ENCODE results near the gene PDE7B. TPM values are rescaled to one million over a fixed set of nuclear protein-coding genes. Genes with fewer than 3 reads are reported as not detected.
A peak's percentile ranks its signal among the peaks of the same experiment; 100 is the strongest.

PDE7B gene
- total RNA-seq, 1 donor from 2014 or later: 12.6 TPM

DNA sequence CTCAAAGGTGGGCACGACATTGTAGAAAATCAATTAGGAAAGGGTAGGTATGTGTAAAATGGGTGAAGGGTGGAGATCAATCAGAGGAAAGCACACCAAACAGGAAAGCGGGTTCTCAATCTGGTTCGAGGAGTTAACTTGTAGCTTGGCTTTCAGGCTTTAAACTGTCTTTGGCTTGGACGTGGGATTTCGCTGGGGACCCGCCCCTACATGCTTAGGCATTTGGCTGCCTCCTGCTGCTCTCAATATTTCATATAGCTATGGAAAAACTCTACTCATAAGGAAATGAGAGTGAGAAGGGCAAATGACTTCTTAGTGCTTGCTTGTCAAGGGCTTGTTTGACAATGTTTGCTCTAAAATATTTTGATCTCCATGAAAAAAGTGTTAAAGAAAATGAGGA lies 38.1 kb upstream of the PDE7B start:
- DNase-seq: no peak
- H3K36me3 ChIP-seq: no peaks in the 10 kb centered on the region
- H3K27me3 ChIP-seq (ENCODE audit: low read depth): no peaks in the 10 kb centered on the region
- intact Hi-C loops (cut with micrococcal nuclease): no loop called here
- H3K27ac ChIP-seq (replicated peaks): no peak overlapping the region
- no peak overlapping the region for H3K4me3 ChIP-seq
- peaks cover 20% of the 10 kb centered on the region for H3K4me1 ChIP-seq
- peaks cover 10% of the 10 kb centered on the region for H3K9me3 ChIP-seq (replicated peaks)
- TF ChIP-seq, protein P1, sequence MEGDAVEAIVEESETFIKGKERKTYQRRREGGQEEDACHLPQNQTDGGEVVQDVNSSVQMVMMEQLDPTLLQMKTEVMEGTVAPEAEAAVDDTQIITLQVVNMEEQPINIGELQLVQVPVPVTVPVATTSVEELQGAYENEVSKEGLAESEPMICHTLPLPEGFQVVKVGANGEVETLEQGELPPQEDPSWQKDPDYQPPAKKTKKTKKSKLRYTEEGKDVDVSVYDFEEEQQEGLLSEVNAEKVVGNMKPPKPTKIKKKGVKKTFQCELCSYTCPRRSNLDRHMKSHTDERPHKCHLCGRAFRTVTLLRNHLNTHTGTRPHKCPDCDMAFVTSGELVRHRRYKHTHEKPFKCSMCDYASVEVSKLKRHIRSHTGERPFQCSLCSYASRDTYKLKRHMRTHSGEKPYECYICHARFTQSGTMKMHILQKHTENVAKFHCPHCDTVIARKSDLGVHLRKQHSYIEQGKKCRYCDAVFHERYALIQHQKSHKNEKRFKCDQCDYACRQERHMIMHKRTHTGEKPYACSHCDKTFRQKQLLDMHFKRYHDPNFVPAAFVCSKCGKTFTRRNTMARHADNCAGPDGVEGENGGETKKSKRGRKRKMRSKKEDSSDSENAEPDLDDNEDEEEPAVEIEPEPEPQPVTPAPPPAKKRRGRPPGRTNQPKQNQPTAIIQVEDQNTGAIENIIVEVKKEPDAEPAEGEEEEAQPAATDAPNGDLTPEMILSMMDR (IDR thresholded peaks at IDR 0.05; ENCODE audit: borderline replicate concordance): no peak

- H3K27me3 ChIP-seq (ENCODE audit: low read depth): no peaks in the 10 kb centered on the region
- no peak overlapping the region for H3K4me3 ChIP-seq
- peaks cover 9% of the 10 kb centered on the region for H3K9me3 ChIP-seq (replicated peaks)
- no peaks in the 10 kb centered on the region for H3K36me3 ChIP-seq
- TF ChIP-seq, protein P1 (IDR thresholded peaks at IDR 0.05; ENCODE audit: borderline replicate concordance): no peak
- H3K4me1 ChIP-seq: peaks cover 20% of the 10 kb centered on the region
- no peak overlapping the region for H3K27ac ChIP-seq (replicated peaks)
- intact Hi-C loops (cut with micrococcal nuclease): no loop called here
- DNase-seq: no peak
Measured at GRCh38 chr6:135814043-135814442, 37.5 kb upstream of the PDE7B start.

- Histone ChIP-seq H3K9me3 (replicated peaks) (no peaks in the 10 kb centered on the region), H3K27ac (replicated peaks) (no peak overlapping the region), H3K36me3 (no peaks in the 10 kb centered on the region), H3K4me1 (peaks cover 20% of the 10 kb centered on the region), H3K4me3 (no peak overlapping the region), H3K27me3 (ENCODE audit: low read depth) (no peaks in the 10 kb centered on the region)
- intact Hi-C loops (cut with micrococcal nuclease): no loop called here
- DNase-seq: no peak
- TF ChIP-seq, protein P1 (IDR thresholded peaks at IDR 0.05; ENCODE audit: borderline replicate concordance): no peak
Measured at GRCh38 chr6:135815216-135815615, 36.3 kb upstream of the PDE7B start.

GRCh38 chr6:135817035-135817434 lies 34.5 kb upstream of the PDE7B start:
- no peak overlapping the region for H3K4me3 ChIP-seq
- TF ChIP-seq, protein P1 (IDR thresholded peaks at IDR 0.05; ENCODE audit: borderline replicate concordance): no peak
- no peak overlapping the region for H3K27ac ChIP-seq (replicated peaks)
- H3K4me1 ChIP-seq: peaks cover 4% of the 10 kb centered on the region
- no peaks in the 10 kb centered on the region for H3K27me3 ChIP-seq (ENCODE audit: low read depth)
- no peak for DNase-seq
- H3K9me3 ChIP-seq (replicated peaks): no peaks in the 10 kb centered on the region
- H3K36me3 ChIP-seq: no peaks in the 10 kb centered on the region
- intact Hi-C loops (cut with micrococcal nuclease): no loop called here

- DNase-seq: no peak
- Histone ChIP-seq H3K27me3 (ENCODE audit: low read depth) (no peaks in the 10 kb centered on the region), H3K9me3 (replicated peaks) (no peaks in the 10 kb centered on the region), H3K27ac (replicated peaks) (no peak overlapping the region), H3K36me3 (no peaks in the 10 kb centered on the region), H3K4me3 (no peak overlapping the region), H3K4me1 (no peaks in the 10 kb centered on the region)
- intact Hi-C loops (cut with micrococcal nuclease): no loop called here
- TF ChIP-seq, protein P1 (IDR thresholded peaks at IDR 0.05; ENCODE audit: borderline replicate concordance): no peak
Measured at GRCh38 chr6:135819665-135820064, 31.8 kb upstream of the PDE7B start.

GRCh38 chr6:135820340-135820739 lies 31.2 kb upstream of the PDE7B start:
- DNase-seq: peak; percentile 34
- Histone ChIP-seq H3K27me3 (ENCODE audit: low read depth) (no peaks in the 10 kb centered on the region), H3K36me3 (no peaks in the 10 kb centered on the region), H3K9me3 (replicated peaks) (no peaks in the 10 kb centered on the region), H3K27ac (replicated peaks) (no peak overlapping the region), H3K4me3 (no peak overlapping the region), H3K4me1 (no peaks in the 10 kb centered on the region)
- intact Hi-C loops (cut with micrococcal nuclease): no loop called here
- TF ChIP-seq, protein P1 (IDR thresholded peaks at IDR 0.05; ENCODE audit: borderline replicate concordance): no peak

Measured in left ventricle myocardium inferior (tissue), 1 donor.